ENCODE results near the gene DMRTC2. TPM values are rescaled to one million over a fixed set of nuclear protein-coding genes. Genes with fewer than 3 reads are reported as not detected.

Gene DMRTC2
- total and polyA plus RNA-seq, 2 of the 8 experiments (the other 6 are each of a cell fraction or from before 2014, with no cell fraction given): not detected

DNA sequence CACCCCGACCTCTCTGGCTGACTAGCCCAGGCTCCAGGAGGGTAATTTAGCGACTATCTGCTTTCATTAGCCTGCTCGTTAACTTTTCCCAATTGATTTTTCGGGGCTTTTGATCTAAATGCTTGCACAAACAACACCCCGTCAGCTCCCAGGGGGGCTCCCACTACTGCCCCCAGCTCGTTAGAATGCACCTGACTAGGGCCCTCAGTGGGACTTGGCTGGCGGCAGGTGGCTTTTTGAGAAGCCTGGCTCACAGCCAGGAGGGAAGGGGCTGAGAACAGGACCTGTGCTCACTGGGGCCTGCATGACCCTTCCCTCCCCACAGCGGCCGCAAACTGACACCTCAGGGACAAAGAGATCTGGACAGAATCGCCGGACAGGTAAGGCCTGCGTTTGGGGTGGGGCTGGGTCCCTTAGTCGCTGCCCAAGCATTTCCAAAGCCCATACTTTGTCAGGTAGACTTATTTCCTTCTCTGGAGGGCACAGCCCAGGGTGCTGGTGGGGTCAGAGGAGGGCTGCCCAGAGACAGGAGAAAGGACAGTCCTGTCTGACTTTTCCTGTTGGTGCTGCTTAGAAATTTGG lies 24.6 kb downstream of the DMRTC2 start:
- no peak overlapping the region for H4K8ac ChIP-seq (ENCODE audit: extremely low read depth, insufficient read depth, low read length)
- TF ChIP-seq RNF2 (IDR thresholded peaks at IDR 0.05; ENCODE audit: borderline replicate concordance, low read depth, low read length, missing control alignments, poor library complexity, severe bottlenecking): no peak
- no peak for TF ChIP-seq ASH2L (IDR thresholded peaks at IDR 0.05; ENCODE audit: low read length)
- TF ChIP-seq KDM1A (IDR thresholded peaks at IDR 0.05; ENCODE audit: borderline replicate concordance, low read length): no peak
- no peak for TF ChIP-seq EGR1 (IDR thresholded peaks at IDR 0.05; ENCODE audit: borderline replicate concordance, low read depth, low read length)
- TF ChIP-seq ZNF274 (IDR thresholded peaks at IDR 0.05; ENCODE audit: borderline replicate concordance, extremely low read depth, low read length): no peak
- TF ChIP-seq POLR2AphosphoS5 (IDR thresholded peaks at IDR 0.05; ENCODE audit: low read depth, low read length): peak; percentile 20
- TF ChIP-seq HDAC6 (IDR thresholded peaks at IDR 0.05; ENCODE audit: low read depth, low read length): no peak
- TF ChIP-seq POLR2A (IDR thresholded peaks at IDR 0.05; ENCODE audit: control extremely low read depth in 1 of 2, low read depth in 2 of 2, low read length in 2 of 2): 0 out of 3 replicates have a peak, but pooled peaks of 1 of the 2 experiments have one; percentile 0
- TF ChIP-seq SP4 (IDR thresholded peaks at IDR 0.05; ENCODE audit: low read length): no peak
- H3K4me1 ChIP-seq (replicated peaks in 1 of 4; ENCODE audit: control insufficient read depth in 3 of 4, insufficient read depth in 4 of 4, low read length in 3 of 4): peaks cover 0 to 5% (median 2%) of the 10 kb centered on the region in 4 experiments; a peak in 5 of 7 replicates
- POLR2A ChIA-PET (ENCODE audit: partially characterized antibody): interaction anchor here (0.9 to 13.9 kb wide), 12 partner anchors 12 to 559 kb away, joined by 3 to 298 read pairs (median 5); partner anchors contain the start of genes ARHGEF1, B9D2, RABAC1 and RPS19
- CTCF ChIA-PET (ENCODE audit: partially characterized antibody): interaction anchor here (1.5 kb wide), 1 partner anchor 68 kb away, joined by 3 read pairs; no protein-coding TSS in a partner anchor
- H3K79me2 ChIP-seq (ENCODE audit: control insufficient read depth in 1 of 2, insufficient read depth in 2 of 2, low read length in 2 of 2): peaks cover 0 to 32% of the 10 kb centered on the region in 2 experiments; a peak in 3 of 4 replicates
- H3K23ac ChIP-seq (ENCODE audit: insufficient read length): no peak overlapping the region
- no peak for FAIRE-seq
- H3K23me2 ChIP-seq (ENCODE audit: low read depth, low read length): no peaks in the 10 kb centered on the region
- H3K4ac ChIP-seq (replicated peaks; ENCODE audit: insufficient read length, low read depth, low read length): no peak overlapping the region
- no peaks in the 10 kb centered on the region for H3K27me3 ChIP-seq (replicated peaks in 1 of 4; ENCODE audit: control insufficient read depth in 3 of 4, extremely low read depth in 1 of 4, insufficient read depth in 3 of 4, low read length in 3 of 4)
- no peak overlapping the region for H3K27ac ChIP-seq (ENCODE audit: low read depth, low read length)
- peaks cover 32 to 42% of the 10 kb centered on the region in 2 experiments for H4K20me1 ChIP-seq (replicated peaks in 1 of 2; ENCODE audit: control insufficient read depth in 1 of 2, insufficient read depth in 2 of 2, low read length in 2 of 2)
- no peak overlapping the region for H2BK120ac ChIP-seq (replicated peaks; ENCODE audit: low read depth, low read length)
- peaks cover 38 to 71% (median 61%) of the 10 kb centered on the region in 4 experiments for H3K36me3 ChIP-seq (ENCODE audit: control insufficient read depth in 2 of 4, insufficient read depth in 4 of 4, low read length in 3 of 4)
- no peak overlapping the region for H2AK5ac ChIP-seq (ENCODE audit: low read depth, low read length)
- H3K9me3 ChIP-seq (ENCODE audit: insufficient read depth in 2 of 2, low read depth in 1 of 2, low read length in 1 of 2): no peaks in the 10 kb centered on the region
- no peak for DNase-seq (ENCODE audit: low read depth in 1 of 2, low spot score in 2 of 2)
- no peak overlapping the region for H3K4me2 ChIP-seq (ENCODE audit: insufficient read depth in 1 of 2, low read depth in 2 of 2, low read length in 2 of 2)
- no peak overlapping the region for H2BK5ac ChIP-seq (ENCODE audit: low read depth, low read length)
- no peak overlapping the region for H4K91ac ChIP-seq (replicated peaks; ENCODE audit: insufficient read length, low read length)
- H2AFZ ChIP-seq (ENCODE audit: low read length): no peak overlapping the region
- no peak overlapping the region for H2BK20ac ChIP-seq (ENCODE audit: low read length)
- H3K14ac ChIP-seq (ENCODE audit: insufficient read length): no peak overlapping the region
- no peak overlapping the region for H4K5ac ChIP-seq (ENCODE audit: insufficient read length, low read depth, low read length)
- no peak overlapping the region for H3K4me3 ChIP-seq (ENCODE audit: extremely low read depth in 1 of 4, insufficient read depth in 2 of 4, low read depth in 3 of 4, low read length in 4 of 4)
- 92% methylated on average over 13 of the region's 13 CpGs; no CpG with 5 or more reads in 1 of the 2 experiments for WGBS, 2 experiments (ENCODE audit: extremely low coverage in 1 of 2, insufficient coverage in 1 of 2, insufficient read length in 1 of 2, insufficient replicate concordance in 2 of 2, low coverage in 1 of 2, low lambda C conversion rate in 2 of 2, missing lambda C conversion rate in 1 of 2)
- H3K56ac ChIP-seq (replicated peaks; ENCODE audit: insufficient read length, low read depth, low read length): no peak overlapping the region
- no peak overlapping the region for H2BK12ac ChIP-seq (ENCODE audit: low read depth, low read length)
- no peak overlapping the region for H3K18ac ChIP-seq (ENCODE audit: extremely low read depth, low read length)
- peaks cover 12% of the 10 kb centered on the region for H3K79me1 ChIP-seq (ENCODE audit: low read depth, low read length)
- H3K9ac ChIP-seq (replicated peaks in 1 of 4; ENCODE audit: extremely low read depth in 1 of 4, low read depth in 3 of 4, low read length in 3 of 4): no peak overlapping the region
- no peak overlapping the region for H2BK15ac ChIP-seq (ENCODE audit: low read length)
